ENCODE measurements around the gene EIF4B.

EIF4B gene

GRCh38 chr12:53071591-53072551 lies 65.6 kb downstream of the EIF4B start:
- no peak for DNase-seq

GRCh38 chr12:53073881-53074280 lies 67.6 kb downstream of the EIF4B start:
- DNase-seq = no peak

- DNase-seq = no peak
Measured at GRCh38 chr12:53074283-53074998, 68.2 kb downstream of the EIF4B start.

- no peak for DNase-seq
Measured at GRCh38 chr12:53074999-53075370, 68.7 kb downstream of the EIF4B start.

GRCh38 chr12:53076461-53076860 lies 70.2 kb downstream of the EIF4B start:
- DNase-seq = no peak

- no peak for DNase-seq
Measured at GRCh38 chr12:53077030-53077429, 70.8 kb downstream of the EIF4B start.

- DNase-seq = peak; percentile 67
Measured at GRCh38 chr12:53078425-53079225, 72.4 kb downstream of the EIF4B start.

- peak; percentile 97 for DNase-seq
Measured at GRCh38 chr12:53079226-53080117, 73.2 kb downstream of the EIF4B start, which contains the start of gene SPRYD3. SPRYD3 (minus strand) TSS chr12:53079390; CDS start chr12:53079333, 57 bp downstream.

GRCh38 chr12:53082637-53083175 lies 76.5 kb downstream of the EIF4B start:
- no peak for DNase-seq

- DNase-seq = no peak
Measured at GRCh38 chr12:53086361-53086760, 80.1 kb downstream of the EIF4B start.

- no peak for DNase-seq
Measured at GRCh38 chr12:53090105-53090504, 83.8 kb downstream of the EIF4B start.

- DNase-seq = no peak
Measured at GRCh38 chr12:53090554-53090953, 84.3 kb downstream of the EIF4B start.

GRCh38 chr12:53091756-53092155 lies 85.5 kb downstream of the EIF4B start:
- DNase-seq = no peak

All from activated CD4-positive, alpha-beta T cell treated with anti-CD3 and anti-CD28 coated beads for 48 hours (primary cell).